ENCODE results near the gene STARD13. TPM values are rescaled to one million over a fixed set of nuclear protein-coding genes. Genes with fewer than 3 reads are reported as not detected.
A peak's percentile ranks its signal among the peaks of the same experiment; 100 is the strongest.

The STARD13 gene
- total RNA-seq, 4 donors from 2014 or later, result 36.8 to 65.6 (median 46.0) TPM

- H3K4me3 ChIP-seq, result no peak overlapping the region
- no peaks in the 10 kb centered on the region for H3K4me1 ChIP-seq
- DNase-seq, result no peak
- intact Hi-C loops (cut with DNase I; ENCODE audit: low total_unique reads), result no loop called here
- TF ChIP-seq POLR2A (IDR thresholded peaks at IDR 0.05), result no peak
- TF ChIP-seq CTCF (IDR thresholded peaks at IDR 0.05), result no peak
- no peak overlapping the region for H3K27ac ChIP-seq
- H3K27me3 ChIP-seq, result no peaks in the 10 kb centered on the region
- H3K36me3 ChIP-seq, result no peaks in the 10 kb centered on the region
- no peaks in the 10 kb centered on the region for H3K9me3 ChIP-seq
Measured at GRCh38 chr13:33072759-33073158, 212.8 kb downstream of the STARD13 start.

GRCh38 chr13:33072282-33072681 lies 213.3 kb downstream of the STARD13 start:
- TF ChIP-seq CTCF (IDR thresholded peaks at IDR 0.05) (no peak), POLR2A (IDR thresholded peaks at IDR 0.05) (no peak)
- intact Hi-C loops (cut with DNase I; ENCODE audit: low total_unique reads), result no loop called here
- Histone ChIP-seq H3K4me1 (no peaks in the 10 kb centered on the region), H3K27me3 (no peaks in the 10 kb centered on the region), H3K36me3 (no peaks in the 10 kb centered on the region), H3K9me3 (no peaks in the 10 kb centered on the region), H3K4me3 (no peak overlapping the region), H3K27ac (no peak overlapping the region)
- no peak for DNase-seq

GRCh38 chr13:33070713-33071112 lies 214.8 kb downstream of the STARD13 start:
- no peak for TF ChIP-seq POLR2A (IDR thresholded peaks at IDR 0.05)

GRCh38 chr13:33069365-33069764 lies 216.2 kb downstream of the STARD13 start:
- H3K4me1 ChIP-seq, result no peaks in the 10 kb centered on the region
- TF ChIP-seq POLR2A (IDR thresholded peaks at IDR 0.05), result no peak
- peak in 1 of 4 experiments; percentile 20 for TF ChIP-seq CTCF (IDR thresholded peaks at IDR 0.05)
- no peak overlapping the region for H3K27ac ChIP-seq
- no peaks in the 10 kb centered on the region for H3K27me3 ChIP-seq
- H3K36me3 ChIP-seq, result no peaks in the 10 kb centered on the region
- intact Hi-C loops (cut with DNase I; ENCODE audit: low total_unique reads), result no loop called here
- no peaks in the 10 kb centered on the region for H3K9me3 ChIP-seq
- no peak for DNase-seq
- no peak overlapping the region for H3K4me3 ChIP-seq

More at GRCh38 chr13:33070713-33071112, 214.8 kb downstream of the STARD13 start:
- Histone ChIP-seq H3K27ac (no peak overlapping the region), H3K27me3 (no peaks in the 10 kb centered on the region), H3K9me3 (no peaks in the 10 kb centered on the region), H3K4me1 (no peaks in the 10 kb centered on the region), H3K4me3 (no peak overlapping the region), H3K36me3 (no peaks in the 10 kb centered on the region)
- DNase-seq, result no peak
- intact Hi-C loops (cut with DNase I; ENCODE audit: low total_unique reads), result no loop called here

- TF ChIP-seq POLR2A (IDR thresholded peaks at IDR 0.05), result no peak
- TF ChIP-seq CTCF (IDR thresholded peaks at IDR 0.05), result no peak
Measured at GRCh38 chr13:33066329-33066728, 219.2 kb downstream of the STARD13 start.

GRCh38 chr13:33060815-33061214 lies 224.7 kb downstream of the STARD13 start:
- TF ChIP-seq CTCF (IDR thresholded peaks at IDR 0.05) (no peak), POLR2A (IDR thresholded peaks at IDR 0.05) (no peak)
- H3K27ac ChIP-seq, result no peak overlapping the region
- H3K4me1 ChIP-seq, result peaks cover 0 to 3% of the 10 kb centered on the region in 2 donors

More at GRCh38 chr13:33066329-33066728, 219.2 kb downstream of the STARD13 start:
- intact Hi-C loops (cut with DNase I; ENCODE audit: low total_unique reads), result no loop called here
- DNase-seq, result no peak
- Histone ChIP-seq H3K9me3 (no peaks in the 10 kb centered on the region), H3K4me3 (no peak overlapping the region), H3K4me1 (no peaks in the 10 kb centered on the region), H3K36me3 (no peaks in the 10 kb centered on the region), H3K27ac (no peak overlapping the region), H3K27me3 (no peaks in the 10 kb centered on the region)

More at GRCh38 chr13:33060815-33061214, 224.7 kb downstream of the STARD13 start:
- no peak for DNase-seq
- H3K4me3 ChIP-seq, result no peak overlapping the region
- intact Hi-C loops (cut with DNase I; ENCODE audit: low total_unique reads), result no loop called here
- H3K9me3 ChIP-seq, result no peaks in the 10 kb centered on the region
- H3K27me3 ChIP-seq, result no peaks in the 10 kb centered on the region
- no peaks in the 10 kb centered on the region for H3K36me3 ChIP-seq
